ENCODE measurements around the gene AGMO.

AGMO gene

GRCh38 chr7:15457990-15458955, 103.5 kb downstream of the AGMO start:
- DNase-seq (ENCODE audit: low read depth): no peak
- H3K4me3 ChIP-seq (ENCODE audit: low read length): no peak overlapping the region
- TF ChIP-seq, protein P1, sequence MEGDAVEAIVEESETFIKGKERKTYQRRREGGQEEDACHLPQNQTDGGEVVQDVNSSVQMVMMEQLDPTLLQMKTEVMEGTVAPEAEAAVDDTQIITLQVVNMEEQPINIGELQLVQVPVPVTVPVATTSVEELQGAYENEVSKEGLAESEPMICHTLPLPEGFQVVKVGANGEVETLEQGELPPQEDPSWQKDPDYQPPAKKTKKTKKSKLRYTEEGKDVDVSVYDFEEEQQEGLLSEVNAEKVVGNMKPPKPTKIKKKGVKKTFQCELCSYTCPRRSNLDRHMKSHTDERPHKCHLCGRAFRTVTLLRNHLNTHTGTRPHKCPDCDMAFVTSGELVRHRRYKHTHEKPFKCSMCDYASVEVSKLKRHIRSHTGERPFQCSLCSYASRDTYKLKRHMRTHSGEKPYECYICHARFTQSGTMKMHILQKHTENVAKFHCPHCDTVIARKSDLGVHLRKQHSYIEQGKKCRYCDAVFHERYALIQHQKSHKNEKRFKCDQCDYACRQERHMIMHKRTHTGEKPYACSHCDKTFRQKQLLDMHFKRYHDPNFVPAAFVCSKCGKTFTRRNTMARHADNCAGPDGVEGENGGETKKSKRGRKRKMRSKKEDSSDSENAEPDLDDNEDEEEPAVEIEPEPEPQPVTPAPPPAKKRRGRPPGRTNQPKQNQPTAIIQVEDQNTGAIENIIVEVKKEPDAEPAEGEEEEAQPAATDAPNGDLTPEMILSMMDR (IDR thresholded peaks at IDR 0.05; ENCODE audit: insufficient read depth, low read depth, low read length, missing control alignments): no peak

GRCh38 chr7:15452670-15453069, 109.1 kb downstream of the AGMO start:
- H3K4me3 ChIP-seq (ENCODE audit: low read length): no peak overlapping the region
- TF ChIP-seq, protein P1 (IDR thresholded peaks at IDR 0.05; ENCODE audit: insufficient read depth, low read depth, low read length, missing control alignments): no peak
- no peak for DNase-seq (ENCODE audit: low read depth)

DNA sequence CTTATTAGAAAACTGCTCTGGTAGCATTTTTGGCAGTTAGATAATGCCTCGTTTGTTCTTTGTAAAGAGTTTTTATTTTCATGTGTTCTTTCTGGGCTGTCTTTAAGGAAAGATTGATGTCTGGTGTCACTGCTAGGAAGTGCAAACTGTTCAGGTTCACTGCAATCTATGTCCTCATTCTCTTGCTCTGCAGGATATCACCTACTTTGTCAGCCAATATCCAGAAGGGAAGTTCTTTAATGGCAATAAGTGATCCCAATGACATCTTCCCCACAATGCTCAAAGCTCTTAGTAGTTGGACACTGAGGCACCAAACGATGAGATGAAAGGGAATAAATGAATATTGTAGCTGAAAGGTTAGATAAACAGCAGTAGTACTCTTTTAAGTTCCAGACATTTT, 115.1 kb downstream of the AGMO start:
- TF ChIP-seq, protein P1 (IDR thresholded peaks at IDR 0.05; ENCODE audit: insufficient read depth, low read depth, low read length, missing control alignments): no peak
- no peak overlapping the region for H3K4me3 ChIP-seq (ENCODE audit: low read length)
- no peak for DNase-seq (ENCODE audit: low read depth)

DNA sequence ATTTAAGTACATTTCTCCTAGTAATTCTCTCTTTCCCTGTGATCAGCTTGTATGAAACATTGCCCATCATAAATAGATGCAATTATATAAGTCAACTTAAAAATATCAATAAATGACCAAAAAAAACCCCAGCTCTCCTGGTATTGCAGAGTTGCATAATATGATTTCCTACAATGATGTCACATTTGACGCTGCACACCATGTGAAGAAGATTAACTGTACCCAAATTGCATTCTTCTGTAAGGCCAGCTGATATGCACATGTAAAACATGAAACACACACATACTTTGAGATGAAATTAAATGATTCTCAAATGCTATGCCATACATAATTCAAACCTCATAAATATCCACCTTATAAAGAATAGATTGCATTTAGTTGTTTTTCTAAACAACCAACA, 115.5 kb downstream of the AGMO start:
- H3K4me3 ChIP-seq (ENCODE audit: low read length): no peak overlapping the region
- no peak for DNase-seq (ENCODE audit: low read depth)
- TF ChIP-seq, protein P1 (IDR thresholded peaks at IDR 0.05; ENCODE audit: insufficient read depth, low read depth, low read length, missing control alignments): no peak

DNA sequence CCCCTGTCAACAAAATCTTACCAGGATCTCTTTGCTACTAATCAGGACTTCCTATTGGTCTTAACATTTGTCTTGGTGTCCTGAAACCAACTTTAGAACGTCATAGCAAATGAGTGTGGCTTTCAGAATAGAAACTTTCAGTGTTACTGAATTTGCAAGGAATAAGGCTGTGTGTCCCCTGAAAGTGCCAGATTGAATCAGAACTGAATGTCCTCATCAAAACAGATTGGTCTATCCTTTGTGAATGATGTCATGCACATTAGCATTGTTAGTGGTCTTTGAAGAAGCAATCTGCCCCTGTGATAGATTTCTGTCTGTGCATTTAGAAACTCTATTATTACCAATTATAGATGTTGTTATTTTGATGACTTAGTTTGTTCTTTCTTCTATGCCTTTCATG, 119.9 kb downstream of the AGMO start:
- no peak for DNase-seq (ENCODE audit: low read depth)

GRCh38 chr7:15440482-15440881, 121.3 kb downstream of the AGMO start:
- TF ChIP-seq, protein P1 (IDR thresholded peaks at IDR 0.05; ENCODE audit: insufficient read depth, low read depth, low read length, missing control alignments): no peak
- no peak overlapping the region for H3K4me3 ChIP-seq (ENCODE audit: low read length)
- DNase-seq (ENCODE audit: low read depth): no peak

More for the DNA sequence above, 119.9 kb downstream of the AGMO start:
- TF ChIP-seq, protein P1 (IDR thresholded peaks at IDR 0.05; ENCODE audit: insufficient read depth, low read depth, low read length, missing control alignments): no peak
- H3K4me3 ChIP-seq (ENCODE audit: low read length): no peak overlapping the region

Data from epithelial cell of esophagus (primary cell).